Activated B cell treated with CpG ODN at 0.5 μM for 24 hours (primary cell): ENCODE results near the gene HIVEP3. TPM values are rescaled to one million over a fixed set of nuclear protein-coding genes. Genes with fewer than 3 reads are reported as not detected.

Experiments used
- ATAC-seq: fragments of 200-7000 bp; cut with Tn5 transposase; one replicate; pipeline ENCODE4 v1.10.0; 2021; ENCODE audit warnings: low read depth, mild to moderate bottlenecking, moderate library complexity
- CTCF ChIA-PET: fragments of 350-600 bp; sonication (Branson Sonifier 250); formaldehyde crosslinking; loops from one replicate; lab custom pipeline; 2021; ENCODE audit warnings: antibody characterized with exemption; lab: Charles Lee
- POLR2A ChIA-PET: fragments of 350-600 bp; sonication (Branson Sonifier 250); formaldehyde crosslinking; loops from one replicate; lab custom pipeline; 2021; ENCODE audit warnings: antibody characterized with exemption; lab: Charles Lee
- DNase-seq: peaks from one replicate; pipeline ENCODE4 v3.0.0; 2022
- H3K27ac Mint-ChIP-seq: one replicate; pipeline ENCODE4 v1.8.0; 2020; ENCODE audit warnings: mixed read lengths
- H3K27me3 Mint-ChIP-seq: one replicate; pipeline ENCODE4 v1.8.0; 2021; ENCODE audit warnings: mixed read lengths
- H3K36me3 Mint-ChIP-seq: one replicate; pipeline ENCODE4 v1.8.0; 2021; ENCODE audit warnings: low read depth, mixed read lengths
- H3K4me1 Mint-ChIP-seq: one replicate; pipeline ENCODE4 v1.8.0; 2021; ENCODE audit warnings: mixed read lengths
- H3K4me3 Mint-ChIP-seq: one replicate; pipeline ENCODE4 v1.8.0; 2020; ENCODE audit warnings: mild to moderate bottlenecking, mixed read lengths
- H3K9me3 Mint-ChIP-seq: one replicate; pipeline ENCODE4 v1.8.0; 2020; ENCODE audit warnings: mixed read lengths
- intact Hi-C: fragments of 100-400 bp; cut with micrococcal nuclease; formaldehyde crosslinking; loops from one replicate; pipeline ENCODE4 v1.15.1; 2024
- total RNA-seq: library from RNA; stranded (reverse); gene quantifications from 2 replicates; pipeline ENCODE4 v1.2.3, GENCODE V29; 2022
- TF ChIP-seq, protein P1 (sequence below): fragments of 200-600 bp; IDR thresholded peaks from one replicate; pipeline ENCODE4 v1.8.0; 2022; ENCODE audit warnings: antibody characterized with exemption, mild to moderate bottlenecking

The HIVEP3 gene
- total RNA-seq, 1 donor from 2014 or later, result 14.4 TPM

DNA sequence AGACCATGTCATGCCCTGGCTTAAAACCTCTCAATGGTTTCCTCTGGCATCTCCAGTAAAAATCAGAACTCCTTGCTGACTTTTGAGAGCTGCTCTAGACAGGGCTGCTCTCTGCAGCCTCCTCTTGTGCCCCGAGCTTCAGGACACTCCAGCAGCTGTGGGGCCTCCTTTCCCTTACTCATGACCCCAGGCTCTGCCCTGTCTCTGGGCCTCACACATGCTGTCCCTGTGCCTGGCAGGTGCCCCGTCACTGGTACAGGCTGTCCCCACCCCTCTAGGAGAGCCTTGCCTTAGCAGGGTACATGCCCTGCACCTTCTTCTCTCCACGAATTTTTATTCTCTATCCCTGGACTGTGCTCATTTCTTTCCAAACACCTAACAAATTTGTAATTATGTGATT is 43.2 kb downstream of the HIVEP3 start:
- H3K9me3 Mint-ChIP-seq, result no peaks in the 10 kb centered on the region
- intact Hi-C loops, result no loop called here
- no peak overlapping the region for H3K4me3 Mint-ChIP-seq
- no peaks in the 10 kb centered on the region for H3K36me3 Mint-ChIP-seq
- H3K27me3 Mint-ChIP-seq, result no peaks in the 10 kb centered on the region
- TF ChIP-seq, protein P1, sequence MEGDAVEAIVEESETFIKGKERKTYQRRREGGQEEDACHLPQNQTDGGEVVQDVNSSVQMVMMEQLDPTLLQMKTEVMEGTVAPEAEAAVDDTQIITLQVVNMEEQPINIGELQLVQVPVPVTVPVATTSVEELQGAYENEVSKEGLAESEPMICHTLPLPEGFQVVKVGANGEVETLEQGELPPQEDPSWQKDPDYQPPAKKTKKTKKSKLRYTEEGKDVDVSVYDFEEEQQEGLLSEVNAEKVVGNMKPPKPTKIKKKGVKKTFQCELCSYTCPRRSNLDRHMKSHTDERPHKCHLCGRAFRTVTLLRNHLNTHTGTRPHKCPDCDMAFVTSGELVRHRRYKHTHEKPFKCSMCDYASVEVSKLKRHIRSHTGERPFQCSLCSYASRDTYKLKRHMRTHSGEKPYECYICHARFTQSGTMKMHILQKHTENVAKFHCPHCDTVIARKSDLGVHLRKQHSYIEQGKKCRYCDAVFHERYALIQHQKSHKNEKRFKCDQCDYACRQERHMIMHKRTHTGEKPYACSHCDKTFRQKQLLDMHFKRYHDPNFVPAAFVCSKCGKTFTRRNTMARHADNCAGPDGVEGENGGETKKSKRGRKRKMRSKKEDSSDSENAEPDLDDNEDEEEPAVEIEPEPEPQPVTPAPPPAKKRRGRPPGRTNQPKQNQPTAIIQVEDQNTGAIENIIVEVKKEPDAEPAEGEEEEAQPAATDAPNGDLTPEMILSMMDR, result no peak
- ChIA-PET POLR2A (no interaction called here), CTCF (no interaction called here)
- DNase-seq (no peak), ATAC-seq (no peak)
- no peak overlapping the region for H3K27ac Mint-ChIP-seq
- peaks cover under 1% of the 10 kb centered on the region for H3K4me1 Mint-ChIP-seq

DNA sequence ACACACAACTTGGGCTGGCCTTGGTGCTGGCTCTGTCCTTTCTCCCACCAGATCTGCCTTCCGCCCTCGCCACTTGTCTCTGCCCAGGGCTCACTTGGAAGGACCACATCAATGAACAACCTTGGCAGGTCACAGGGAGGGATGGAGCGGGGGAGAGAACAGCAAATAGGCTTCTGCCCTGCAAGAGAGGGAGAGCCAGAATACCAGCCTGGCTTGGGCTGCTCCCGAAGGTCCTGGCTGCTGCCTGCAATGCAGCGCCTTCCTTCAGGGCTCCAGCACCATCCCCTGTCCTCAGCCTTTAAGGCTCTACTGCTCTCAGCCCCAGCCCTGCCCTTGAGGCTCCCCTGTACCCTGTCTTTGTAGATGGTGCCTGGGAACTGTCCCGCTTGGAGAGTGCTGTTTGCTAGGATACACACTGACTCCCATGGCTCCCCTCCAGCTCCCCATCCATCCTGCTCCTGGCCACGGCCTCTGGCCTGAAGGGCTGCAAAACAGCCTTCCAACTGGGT is 43.8 kb downstream of the HIVEP3 start:
- ChIA-PET POLR2A (no interaction called here), CTCF (no interaction called here)
- TF ChIP-seq, protein P1, result no peak
- Mint-ChIP-seq H3K4me3 (no peak overlapping the region), H3K4me1 (peaks cover 6% of the 10 kb centered on the region), H3K27me3 (no peaks in the 10 kb centered on the region), H3K27ac (no peak overlapping the region), H3K36me3 (no peaks in the 10 kb centered on the region), H3K9me3 (no peaks in the 10 kb centered on the region)
- no peak for DNase-seq
- ATAC-seq, result no peak
- intact Hi-C loops, result no loop called here

DNA sequence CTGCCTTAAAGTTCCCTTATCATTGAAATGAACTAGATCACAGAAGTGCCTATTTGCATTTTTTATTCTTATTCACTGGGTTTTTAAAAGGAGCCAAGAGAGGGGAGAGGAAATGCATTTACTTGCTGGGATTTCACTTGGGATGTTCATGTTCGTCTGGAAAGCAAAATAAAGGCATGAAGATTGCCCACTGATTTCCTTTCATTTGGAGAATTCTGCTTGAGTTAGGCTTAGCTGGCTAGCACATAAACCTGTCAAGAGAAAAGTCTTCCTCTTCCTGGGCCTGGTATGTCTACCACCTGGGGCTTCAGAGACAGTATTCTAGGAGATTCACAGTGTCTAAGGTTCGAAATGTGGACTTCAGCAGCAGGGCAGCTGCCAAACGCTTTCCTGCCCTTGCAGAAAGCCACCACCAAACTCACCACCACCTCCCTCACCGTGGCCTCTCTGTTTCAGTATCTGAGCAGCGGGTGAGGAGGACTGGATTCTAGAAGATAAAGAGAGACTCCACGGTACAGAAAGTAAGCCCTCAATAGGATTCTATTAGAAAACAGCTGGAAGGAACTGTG is 44.5 kb downstream of the HIVEP3 start:
- no peaks in the 10 kb centered on the region for H3K27me3 Mint-ChIP-seq
- CTCF ChIA-PET, result no interaction called here
- no peak overlapping the region for H3K27ac Mint-ChIP-seq
- POLR2A ChIA-PET, result no interaction called here
- H3K4me3 Mint-ChIP-seq, result no peak overlapping the region
- no peak for ATAC-seq
- no peak for DNase-seq
- H3K36me3 Mint-ChIP-seq, result no peaks in the 10 kb centered on the region
- intact Hi-C loops, result no loop called here
- H3K9me3 Mint-ChIP-seq, result no peaks in the 10 kb centered on the region
- TF ChIP-seq, protein P1, result no peak
- H3K4me1 Mint-ChIP-seq, result peaks cover 9% of the 10 kb centered on the region

DNA sequence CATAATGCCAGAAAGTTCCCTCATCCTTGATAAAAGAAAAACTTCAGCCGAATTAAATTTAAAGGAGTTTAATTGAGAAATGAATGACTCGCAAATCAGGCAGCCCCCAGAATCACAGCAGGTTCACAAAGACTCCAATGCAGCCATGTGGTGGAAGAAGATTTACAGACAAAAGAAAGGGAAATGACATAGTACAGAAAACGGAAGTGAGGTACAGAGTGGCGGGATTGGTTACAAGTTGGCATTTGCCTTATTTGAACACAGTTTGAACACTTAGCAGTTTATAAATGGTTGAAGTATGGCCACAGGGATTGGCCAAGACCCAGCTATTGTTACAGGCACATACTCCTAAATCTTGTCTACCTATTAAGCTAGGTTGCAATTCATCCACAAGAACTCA is 46.6 kb downstream of the HIVEP3 start:
- ChIA-PET CTCF (no interaction called here), POLR2A (no interaction called here)
- ATAC-seq (no peak), DNase-seq (no peak)
- Mint-ChIP-seq H3K27me3 (no peaks in the 10 kb centered on the region), H3K4me3 (no peak overlapping the region), H3K27ac (no peak overlapping the region), H3K4me1 (peaks cover 23% of the 10 kb centered on the region), H3K36me3 (no peaks in the 10 kb centered on the region), H3K9me3 (no peaks in the 10 kb centered on the region)
- TF ChIP-seq, protein P1, result no peak
- intact Hi-C loops, result no loop called here

DNA sequence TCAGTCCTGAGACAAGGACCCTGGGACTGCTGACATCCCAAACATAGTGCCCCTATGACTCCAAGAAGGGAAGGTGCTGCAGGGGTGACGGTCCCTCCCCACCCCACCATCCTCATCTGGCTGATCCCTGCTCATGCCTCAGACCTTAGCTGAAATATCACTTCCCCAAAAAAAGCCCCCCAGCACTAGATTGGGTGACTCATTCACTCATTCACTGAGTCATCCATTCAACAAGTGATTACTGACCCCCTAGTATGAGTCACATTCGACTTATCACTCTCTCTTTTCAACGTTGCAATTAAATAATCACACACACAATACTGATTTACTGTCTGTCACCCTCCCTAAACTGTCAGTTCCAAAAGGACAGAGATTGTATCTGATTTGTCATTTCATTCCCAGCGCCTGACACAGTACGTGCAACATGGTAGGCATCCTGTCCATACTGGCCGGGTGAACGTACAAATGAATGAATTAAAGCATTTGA is 48.6 kb downstream of the HIVEP3 start:
- H3K4me3 Mint-ChIP-seq, result no peak overlapping the region
- DNase-seq (no peak), ATAC-seq (peak; percentile 72)
- H3K36me3 Mint-ChIP-seq, result no peaks in the 10 kb centered on the region
- ChIA-PET CTCF (interaction anchor here (1.0 to 1.9 kb wide), 2 partner anchors 296 to 303 kb away, joined by 3 to 7 read pairs; no protein-coding TSS in a partner anchor), POLR2A (no interaction called here)
- TF ChIP-seq, protein P1, result no peak
- H3K9me3 Mint-ChIP-seq, result no peaks in the 10 kb centered on the region
- intact Hi-C loops, result no loop called here
- no peaks in the 10 kb centered on the region for H3K27me3 Mint-ChIP-seq
- H3K4me1 Mint-ChIP-seq, result peaks cover 23% of the 10 kb centered on the region
- H3K27ac Mint-ChIP-seq, result no peak overlapping the region
